ENCODE measurements around the gene NFATC3.

DNA sequence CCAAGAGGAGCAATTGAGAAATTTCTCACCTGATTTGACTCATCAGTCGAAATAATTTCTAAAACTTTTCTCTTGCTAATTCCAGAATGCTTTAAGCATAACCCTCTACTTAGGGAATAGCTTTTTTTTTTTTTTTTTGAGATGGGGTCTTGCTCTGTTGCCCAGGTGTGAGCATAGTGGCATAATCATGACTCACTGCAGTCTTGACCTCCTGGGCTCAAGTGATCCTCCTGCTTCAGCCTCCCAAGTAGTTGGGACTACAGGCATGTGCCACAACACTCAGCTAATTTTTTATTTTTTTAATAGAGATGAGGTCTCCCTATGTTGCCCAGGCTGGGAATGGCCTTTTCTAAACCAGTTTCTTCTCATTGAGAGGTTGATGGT is 13.7 kb upstream of the NFATC3 start:
- TF ChIP-seq, protein P1, sequence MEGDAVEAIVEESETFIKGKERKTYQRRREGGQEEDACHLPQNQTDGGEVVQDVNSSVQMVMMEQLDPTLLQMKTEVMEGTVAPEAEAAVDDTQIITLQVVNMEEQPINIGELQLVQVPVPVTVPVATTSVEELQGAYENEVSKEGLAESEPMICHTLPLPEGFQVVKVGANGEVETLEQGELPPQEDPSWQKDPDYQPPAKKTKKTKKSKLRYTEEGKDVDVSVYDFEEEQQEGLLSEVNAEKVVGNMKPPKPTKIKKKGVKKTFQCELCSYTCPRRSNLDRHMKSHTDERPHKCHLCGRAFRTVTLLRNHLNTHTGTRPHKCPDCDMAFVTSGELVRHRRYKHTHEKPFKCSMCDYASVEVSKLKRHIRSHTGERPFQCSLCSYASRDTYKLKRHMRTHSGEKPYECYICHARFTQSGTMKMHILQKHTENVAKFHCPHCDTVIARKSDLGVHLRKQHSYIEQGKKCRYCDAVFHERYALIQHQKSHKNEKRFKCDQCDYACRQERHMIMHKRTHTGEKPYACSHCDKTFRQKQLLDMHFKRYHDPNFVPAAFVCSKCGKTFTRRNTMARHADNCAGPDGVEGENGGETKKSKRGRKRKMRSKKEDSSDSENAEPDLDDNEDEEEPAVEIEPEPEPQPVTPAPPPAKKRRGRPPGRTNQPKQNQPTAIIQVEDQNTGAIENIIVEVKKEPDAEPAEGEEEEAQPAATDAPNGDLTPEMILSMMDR (IDR thresholded peaks at IDR 0.05; ENCODE audit: control extremely low read depth in 1 of 3, insufficient read depth in 1 of 3, low read depth in 1 of 3, low read length in 3 of 3), result no peak
- no peak for TF ChIP-seq KDM5A (IDR thresholded peaks at IDR 0.05; ENCODE audit: low read length)
- TF ChIP-seq RBBP5 (IDR thresholded peaks at IDR 0.05; ENCODE audit: borderline replicate concordance, low read depth, low read length), result no peak
- no peak for TF ChIP-seq TAF1 (IDR thresholded peaks at IDR 0.05; ENCODE audit: low read depth, low read length)
- TF ChIP-seq POLR2A (IDR thresholded peaks at IDR 0.05; ENCODE audit: control extremely low read depth in 1 of 2, low read depth in 2 of 2, low read length in 2 of 2), result no peak
- TF ChIP-seq ZNF274 (IDR thresholded peaks at IDR 0.05; ENCODE audit: borderline replicate concordance, extremely low read depth, low read length), result no peak
- TF ChIP-seq POLR2AphosphoS5 (IDR thresholded peaks at IDR 0.05; ENCODE audit: low read depth, low read length), result no peak
- no peak for TF ChIP-seq EP300 (IDR thresholded peaks at IDR 0.05; ENCODE audit: borderline replicate concordance in 1 of 2, low read depth in 2 of 2, low read length in 2 of 2)
- TF ChIP-seq CBX5 (IDR thresholded peaks at IDR 0.05; ENCODE audit: low read depth, low read length), result no peak
- TF ChIP-seq BACH1 (IDR thresholded peaks at IDR 0.05; ENCODE audit: low read length), result no peak
- TF ChIP-seq EZH2 (IDR thresholded peaks at IDR 0.05; ENCODE audit: low read depth, low read length, severe bottlenecking), result no peak
- no peak for TF ChIP-seq TCF12 (IDR thresholded peaks at IDR 0.05; ENCODE audit: low read depth, low read length)
- TF ChIP-seq, protein P2, sequence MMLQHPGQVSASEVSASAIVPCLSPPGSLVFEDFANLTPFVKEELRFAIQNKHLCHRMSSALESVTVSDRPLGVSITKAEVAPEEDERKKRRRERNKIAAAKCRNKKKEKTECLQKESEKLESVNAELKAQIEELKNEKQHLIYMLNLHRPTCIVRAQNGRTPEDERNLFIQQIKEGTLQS (IDR thresholded peaks at IDR 0.05; ENCODE audit: insufficient read depth, low read depth, low read length), result no peak
- no peak for TF ChIP-seq RAD21 (IDR thresholded peaks at IDR 0.05 in 1 of 2, conservative IDR thresholded peaks at IDR 0.05 in 1 of 2; ENCODE audit: low read depth in 2 of 2, low read length in 2 of 2)

All from H1 (cell line).